HFF-Myc (cell line): Measurements from ENCODE around the gene LMF2.

Source experiments
- DNase-seq: peaks from one replicate; pipeline ENCODE4 v3.0.0-alpha.2; 2011; ENCODE audit warnings: low read depth; ENCODE audit errors: extremely low read depth
- H3K4me3 ChIP-seq: replicated peaks from 2 replicates; pipeline ENCODE4 v1.5.1; 2011; ENCODE audit warnings: low read depth, mild to moderate bottlenecking, control low read depth, low read length
- TF ChIP-seq, protein P1 (sequence below): IDR thresholded peaks from 2 replicates; pipeline ENCODE4 v1.5.1; 2012; ENCODE audit warnings: mild to moderate bottlenecking, low read depth, low read length, control low read depth; ENCODE audit errors: missing control alignments

Gene LMF2

DNA sequence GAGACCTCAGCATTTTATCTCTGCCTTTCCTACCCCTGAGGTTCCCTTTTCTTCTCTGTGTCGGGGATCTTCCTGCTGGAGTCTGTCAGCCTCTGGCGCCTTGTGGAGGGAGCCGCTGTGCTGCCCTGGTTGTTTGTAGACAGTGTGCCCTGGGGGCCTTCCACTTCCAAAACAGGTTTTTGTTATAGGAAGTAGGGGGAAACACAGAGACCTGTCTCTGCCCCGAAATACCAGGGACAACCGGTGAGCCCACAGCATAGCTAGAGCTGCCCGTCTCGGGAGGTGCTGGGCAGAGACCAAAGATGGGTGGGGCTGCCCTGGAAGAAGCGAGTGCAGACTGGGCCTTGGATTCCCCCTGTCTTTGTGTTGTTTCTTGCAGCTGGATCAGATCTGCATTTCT is 8.6 kb upstream of the LMF2 start:
- no peak for DNase-seq
- TF ChIP-seq, protein P1, sequence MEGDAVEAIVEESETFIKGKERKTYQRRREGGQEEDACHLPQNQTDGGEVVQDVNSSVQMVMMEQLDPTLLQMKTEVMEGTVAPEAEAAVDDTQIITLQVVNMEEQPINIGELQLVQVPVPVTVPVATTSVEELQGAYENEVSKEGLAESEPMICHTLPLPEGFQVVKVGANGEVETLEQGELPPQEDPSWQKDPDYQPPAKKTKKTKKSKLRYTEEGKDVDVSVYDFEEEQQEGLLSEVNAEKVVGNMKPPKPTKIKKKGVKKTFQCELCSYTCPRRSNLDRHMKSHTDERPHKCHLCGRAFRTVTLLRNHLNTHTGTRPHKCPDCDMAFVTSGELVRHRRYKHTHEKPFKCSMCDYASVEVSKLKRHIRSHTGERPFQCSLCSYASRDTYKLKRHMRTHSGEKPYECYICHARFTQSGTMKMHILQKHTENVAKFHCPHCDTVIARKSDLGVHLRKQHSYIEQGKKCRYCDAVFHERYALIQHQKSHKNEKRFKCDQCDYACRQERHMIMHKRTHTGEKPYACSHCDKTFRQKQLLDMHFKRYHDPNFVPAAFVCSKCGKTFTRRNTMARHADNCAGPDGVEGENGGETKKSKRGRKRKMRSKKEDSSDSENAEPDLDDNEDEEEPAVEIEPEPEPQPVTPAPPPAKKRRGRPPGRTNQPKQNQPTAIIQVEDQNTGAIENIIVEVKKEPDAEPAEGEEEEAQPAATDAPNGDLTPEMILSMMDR, result no peak
- no peak overlapping the region for H3K4me3 ChIP-seq

- TF ChIP-seq, protein P1, result no peak
- no peak overlapping the region for H3K4me3 ChIP-seq
- no peak for DNase-seq
Measured at GRCh38 chr22:50513175-50513574, 5.7 kb upstream of the LMF2 start.

DNA sequence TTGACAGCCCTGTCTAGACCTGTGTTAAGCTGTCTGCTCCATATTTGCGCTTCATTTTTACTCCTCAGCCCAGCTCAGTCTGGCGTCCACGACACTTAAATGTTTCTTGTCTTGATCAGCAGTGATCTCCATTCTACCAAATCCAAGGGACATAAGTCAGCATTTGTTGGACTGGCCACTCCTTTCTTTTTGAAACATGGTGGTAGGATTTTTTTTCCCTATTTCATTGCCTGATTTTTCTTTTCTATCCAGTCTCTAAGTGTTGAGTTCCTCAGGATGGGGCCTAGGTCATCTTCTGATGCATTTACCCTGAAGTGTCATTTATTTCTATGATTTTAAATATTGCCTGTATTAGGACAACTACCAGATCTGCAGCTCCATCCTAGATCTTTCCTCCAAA is 1.4 kb upstream of the LMF2 start:
- no peak for DNase-seq
- H3K4me3 ChIP-seq, result peak overlapping the region; percentile 64
- TF ChIP-seq, protein P1, result no peak

GRCh38 chr22:50507991-50508884 is 736 bp upstream of the LMF2 start, which contains the start of gene NCAPH2:
NCAPH2 (plus strand) TSS chr22:50508224; CDS start chr22:50508338, 114 bp downstream.
- peak; percentile 91 for DNase-seq
- peak within 1 kb of the TSS; percentile 87 for H3K4me3 ChIP-seq
- TF ChIP-seq, protein P1, result no peak

DNA sequence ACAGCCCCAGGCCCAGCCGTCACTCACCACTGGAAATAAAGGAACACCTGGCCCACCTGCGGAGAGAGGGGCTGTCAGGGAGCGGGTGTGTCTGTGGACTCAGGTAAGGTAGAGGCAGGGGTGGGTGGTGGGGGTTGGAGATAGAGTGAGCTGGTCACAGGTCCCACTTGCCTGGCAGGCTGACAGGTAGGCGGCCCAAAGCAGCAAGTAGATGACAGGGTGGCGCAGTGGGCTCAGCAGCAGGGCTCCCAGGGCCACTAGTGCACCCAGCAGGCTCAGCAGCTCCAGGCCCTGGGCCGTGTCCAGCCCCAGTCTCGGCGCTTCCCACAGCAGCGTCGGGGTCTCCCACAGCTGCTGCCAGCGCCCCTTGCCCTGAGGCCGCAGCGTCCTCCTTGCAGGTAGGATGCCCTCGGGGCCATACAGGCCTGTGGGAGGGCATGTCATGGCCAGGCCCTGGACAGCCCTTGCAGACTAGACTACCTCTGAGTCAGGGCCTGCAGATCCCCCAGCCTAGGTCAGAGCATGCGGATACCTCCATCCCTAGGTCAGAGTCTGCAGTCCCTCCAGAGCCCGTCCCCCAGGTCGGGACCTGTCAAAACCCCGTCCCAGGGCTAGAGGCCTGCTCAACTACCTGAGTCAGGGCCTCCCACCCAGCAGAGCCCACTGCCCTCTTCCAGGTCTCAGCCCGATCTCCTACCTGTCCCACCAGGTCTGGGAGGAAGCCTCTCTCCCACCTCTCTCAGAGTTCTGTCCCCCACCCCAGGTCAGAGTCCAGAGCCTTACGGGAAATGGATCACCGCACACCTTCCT is 686 bp downstream of the LMF2 start:
- H3K4me3 ChIP-seq, result peak overlapping the region; percentile 87
- TF ChIP-seq, protein P1, result no peak
- DNase-seq, result no peak

GRCh38 chr22:50505776-50506610 is 1.5 kb downstream of the LMF2 start:
- TF ChIP-seq, protein P1, result no peak
- DNase-seq, result no peak
- peak overlapping the region; percentile 87 for H3K4me3 ChIP-seq
